ENCODE results near the gene P3H2.
A peak's percentile ranks its signal among the peaks of the same experiment; 100 is the strongest.

P3H2 gene

GRCh38 chr3:190048932-190049441 is 71.7 kb downstream of the P3H2 start:
- TF ChIP-seq CTCF (conservative IDR thresholded peaks at IDR 0.05; ENCODE audit: control insufficient read depth, insufficient read depth, low read depth, low read length): no peak
- DNase-seq (ENCODE audit: low read depth): peak; percentile 86
- H3K4me3 ChIP-seq (ENCODE audit: control insufficient read depth, low read depth, low read length): peak overlapping the region; percentile 35

GRCh38 chr3:190044974-190045373 is 75.7 kb downstream of the P3H2 start:
- TF ChIP-seq CTCF (conservative IDR thresholded peaks at IDR 0.05; ENCODE audit: control insufficient read depth, insufficient read depth, low read depth, low read length): no peak
- DNase-seq (ENCODE audit: low read depth): no peak
- H3K4me3 ChIP-seq (ENCODE audit: control insufficient read depth, low read depth, low read length): no peak overlapping the region

GRCh38 chr3:190044142-190044541 is 76.6 kb downstream of the P3H2 start:
- peak; percentile 78 for DNase-seq (ENCODE audit: low read depth)
- no peak overlapping the region for H3K4me3 ChIP-seq (ENCODE audit: control insufficient read depth, low read depth, low read length)
- no peak for TF ChIP-seq CTCF (conservative IDR thresholded peaks at IDR 0.05; ENCODE audit: control insufficient read depth, insufficient read depth, low read depth, low read length)

GRCh38 chr3:190043741-190044140 is 77.0 kb downstream of the P3H2 start:
- H3K4me3 ChIP-seq (ENCODE audit: control insufficient read depth, low read depth, low read length): no peak overlapping the region
- DNase-seq (ENCODE audit: low read depth): no peak
- no peak for TF ChIP-seq CTCF (conservative IDR thresholded peaks at IDR 0.05; ENCODE audit: control insufficient read depth, insufficient read depth, low read depth, low read length)

GRCh38 chr3:190042558-190042957 is 78.1 kb downstream of the P3H2 start:
- DNase-seq (ENCODE audit: low read depth): no peak
- H3K4me3 ChIP-seq (ENCODE audit: control insufficient read depth, low read depth, low read length): no peak overlapping the region
- no peak for TF ChIP-seq CTCF (conservative IDR thresholded peaks at IDR 0.05; ENCODE audit: control insufficient read depth, insufficient read depth, low read depth, low read length)

GRCh38 chr3:190041333-190042041 is 79.2 kb downstream of the P3H2 start:
- no peak for TF ChIP-seq CTCF (conservative IDR thresholded peaks at IDR 0.05; ENCODE audit: control insufficient read depth, insufficient read depth, low read depth, low read length)
- no peak overlapping the region for H3K4me3 ChIP-seq (ENCODE audit: control insufficient read depth, low read depth, low read length)
- peak; percentile 36 for DNase-seq (ENCODE audit: low read depth)

Measured in fibroblast of mammary gland (primary cell).